HG02623 (cell line): ENCODE data around the gene BMP6.

Source experiments
- ATAC-seq: cut with Tn5 transposase; IDR thresholded peaks from one replicate; pipeline ENCODE4 v1.9.1; 2021; ENCODE audit warnings: moderate library complexity; ENCODE audit not compliant: unreplicated experiment

The BMP6 gene

DNA sequence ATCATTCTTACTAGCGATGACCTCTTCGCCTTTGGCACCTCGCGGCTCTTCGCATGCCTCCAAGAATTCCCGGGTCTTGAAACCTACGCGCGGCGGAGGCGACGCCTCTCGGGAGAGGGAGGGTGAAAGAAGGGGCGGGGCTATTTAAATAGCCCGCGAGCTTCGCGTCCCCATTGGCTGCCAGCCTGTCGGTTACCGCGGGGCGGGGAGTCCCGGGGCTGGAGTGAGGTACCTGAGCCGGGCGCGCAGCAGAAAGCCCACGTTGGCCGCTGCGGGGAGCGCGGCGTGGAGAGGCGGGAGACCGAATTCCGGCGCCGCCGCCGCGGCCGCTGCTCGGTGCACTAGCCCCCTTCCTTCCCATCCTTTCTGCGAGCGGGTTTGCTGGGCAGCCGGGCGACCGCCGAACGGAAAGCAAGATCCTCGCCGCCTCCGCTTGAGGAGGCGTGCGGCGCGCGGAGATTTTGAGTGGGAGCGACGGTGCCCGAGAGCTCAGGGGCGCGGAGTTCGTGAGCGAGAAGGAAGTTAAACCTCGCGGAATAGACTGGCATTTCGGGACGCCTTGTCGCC is at the start of gene BMP6:
TSS of gene BMP6 (plus strand) at position 251 of the 567 bp plus-strand sequence. CDS start 857 bp downstream, outside the sequence.
- peak; percentile 67 for ATAC-seq

DNA sequence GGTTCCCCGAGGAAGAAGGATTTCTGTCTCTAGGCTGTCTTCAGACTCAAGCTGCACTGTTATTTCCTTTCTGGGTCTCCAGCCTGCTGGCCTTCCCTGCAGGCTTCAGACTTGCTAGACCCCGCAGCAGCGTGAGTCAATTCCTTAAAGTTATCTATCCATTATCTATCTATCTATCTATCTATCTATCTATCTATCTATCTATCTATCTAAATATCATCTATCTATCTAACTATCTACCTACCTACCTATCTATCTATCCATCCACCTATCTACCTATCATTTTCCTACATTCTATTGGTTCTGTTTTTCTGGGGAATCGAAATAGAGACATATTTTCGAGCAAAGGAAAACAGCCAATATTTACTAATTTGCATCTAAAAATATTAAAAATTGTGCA is 48.7 kb upstream of the BMP6 start:
- ATAC-seq, result no peak

DNA sequence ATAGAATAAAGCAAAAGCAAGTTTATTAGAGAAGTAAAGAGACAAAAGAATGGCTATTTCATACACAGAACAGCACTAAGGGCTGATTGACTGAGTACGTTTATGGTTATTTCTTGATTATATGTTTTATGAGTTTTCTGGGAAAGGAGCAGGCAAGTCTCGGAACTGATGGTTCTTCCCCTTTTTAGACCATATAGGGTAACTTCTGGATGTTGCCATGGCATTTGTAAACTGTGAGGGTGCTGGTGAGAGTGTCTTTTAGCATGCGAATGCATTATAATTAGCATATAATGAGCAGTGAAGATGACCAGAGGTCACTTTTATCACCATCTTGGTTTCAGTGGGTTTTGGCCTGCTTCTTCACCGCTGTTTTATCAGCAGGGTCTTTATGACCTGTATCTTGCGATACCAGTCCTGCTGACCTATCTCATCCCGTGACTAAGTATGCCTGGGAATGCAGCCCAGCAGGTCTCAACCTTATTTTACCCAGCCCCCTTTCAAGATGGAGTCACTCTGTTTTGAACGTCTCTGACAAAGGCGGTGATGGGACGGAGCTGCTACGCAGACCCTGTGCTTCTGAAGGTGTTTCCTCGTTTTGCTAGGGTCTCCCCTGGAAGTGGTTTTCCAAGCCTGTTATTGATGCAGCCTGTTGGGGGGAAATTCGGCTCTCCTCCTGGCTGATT is 45.4 kb upstream of the BMP6 start:
- ATAC-seq, result no peak

DNA sequence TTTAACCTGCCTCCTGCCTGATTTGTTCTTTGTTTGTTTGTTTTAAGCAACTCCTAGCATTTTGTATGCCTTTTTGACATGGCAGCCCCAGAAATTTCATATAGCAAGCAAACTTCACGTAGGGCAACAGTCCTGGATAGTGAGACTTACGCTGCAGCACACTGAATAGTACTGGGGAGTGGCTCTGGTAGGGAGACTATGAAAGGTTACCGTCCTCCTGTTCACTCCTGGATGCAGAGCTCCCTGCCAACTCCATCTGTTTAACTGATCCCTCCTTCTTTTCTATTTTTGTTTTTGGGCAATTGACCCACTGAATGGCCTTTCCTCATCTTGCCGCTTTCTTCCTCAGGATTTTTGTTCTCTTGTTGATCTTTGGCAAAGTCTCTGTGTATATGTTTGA is 44.5 kb upstream of the BMP6 start:
- ATAC-seq, result no peak

DNA sequence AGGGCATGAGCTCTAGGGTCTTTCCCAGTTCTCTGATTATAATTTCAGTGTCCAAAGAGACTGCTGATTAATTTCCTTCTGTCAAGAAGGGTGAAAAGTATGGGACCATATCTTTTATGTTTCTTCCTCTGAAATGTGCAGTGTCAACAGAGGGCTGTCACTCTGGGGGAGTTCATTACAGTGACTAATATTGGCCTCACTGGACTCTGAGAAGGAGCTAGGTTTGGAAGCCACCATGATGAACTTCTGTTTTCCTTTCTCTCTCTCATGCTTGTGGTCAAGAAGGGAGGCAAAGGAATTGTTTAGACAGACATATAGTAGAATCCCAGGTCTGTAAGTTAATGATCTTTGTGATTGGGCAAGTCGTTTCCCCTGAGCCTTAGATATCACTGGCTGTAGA is 41.8 kb upstream of the BMP6 start:
- ATAC-seq, result no peak

GRCh38 chr6:7684843-7685242 is 41.1 kb upstream of the BMP6 start:
- ATAC-seq, result no peak

- no peak for ATAC-seq
Observed at GRCh38 chr6:7685276-7685675, 40.6 kb upstream of the BMP6 start.

GRCh38 chr6:7687145-7688111 is 38.5 kb upstream of the BMP6 start:
- no peak for ATAC-seq

DNA sequence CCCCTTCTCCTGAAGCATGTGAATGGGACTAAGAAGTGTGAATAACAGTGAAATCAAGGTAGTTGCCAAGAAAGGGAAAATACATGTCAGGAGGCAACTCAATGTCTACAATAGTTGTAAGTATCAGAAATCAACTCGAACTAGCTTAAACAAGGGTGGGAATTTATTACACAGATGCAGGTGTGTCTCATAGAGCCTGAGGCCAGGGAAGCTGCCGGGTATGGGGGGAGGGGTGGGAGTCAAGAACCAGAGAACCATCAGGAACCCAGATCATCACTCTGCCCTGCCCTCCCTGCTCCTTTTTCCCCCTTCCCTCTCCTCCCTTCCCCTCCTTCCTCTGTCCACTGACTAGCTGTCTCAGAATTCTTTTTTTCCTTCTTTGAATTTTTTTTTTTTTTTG is 34.9 kb upstream of the BMP6 start:
- no peak for ATAC-seq

DNA sequence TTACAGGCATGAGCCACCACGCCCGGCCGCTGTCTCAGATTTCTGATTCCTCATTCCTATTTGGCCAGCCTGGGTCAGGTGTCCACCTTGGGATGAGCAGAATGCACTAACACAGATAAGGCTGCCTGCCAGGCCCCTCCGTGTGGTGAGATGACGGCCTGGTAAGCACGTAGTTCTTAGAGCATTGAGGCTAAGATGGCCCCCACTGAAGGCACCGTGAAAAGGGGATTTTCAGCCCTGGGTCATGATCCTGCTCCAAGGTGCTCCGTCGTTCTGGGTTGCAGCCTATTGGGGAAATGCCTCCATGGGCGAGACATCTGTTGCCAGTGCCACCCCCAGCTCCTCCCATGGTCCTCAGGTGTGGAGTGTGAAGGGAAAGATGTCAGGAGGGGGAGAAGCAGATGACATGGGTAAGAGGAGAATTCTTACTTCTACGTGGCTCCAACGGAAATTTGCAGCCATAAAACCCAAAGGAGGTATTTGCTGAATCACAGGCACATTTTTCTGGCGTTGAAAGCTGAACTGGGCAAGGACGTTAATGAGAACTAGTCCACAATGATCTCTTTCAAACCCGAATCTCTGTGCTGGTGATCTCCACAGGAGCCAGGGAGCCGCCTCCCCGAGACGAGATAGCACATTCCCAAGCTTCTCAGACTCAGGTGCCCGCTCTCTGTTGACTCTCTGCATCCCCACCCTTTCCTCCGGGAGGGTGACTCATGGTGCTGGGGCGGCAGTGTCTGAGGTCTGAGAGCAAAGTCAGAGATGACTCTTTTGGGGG is 34.0 kb upstream of the BMP6 start:
- ATAC-seq, result no peak

DNA sequence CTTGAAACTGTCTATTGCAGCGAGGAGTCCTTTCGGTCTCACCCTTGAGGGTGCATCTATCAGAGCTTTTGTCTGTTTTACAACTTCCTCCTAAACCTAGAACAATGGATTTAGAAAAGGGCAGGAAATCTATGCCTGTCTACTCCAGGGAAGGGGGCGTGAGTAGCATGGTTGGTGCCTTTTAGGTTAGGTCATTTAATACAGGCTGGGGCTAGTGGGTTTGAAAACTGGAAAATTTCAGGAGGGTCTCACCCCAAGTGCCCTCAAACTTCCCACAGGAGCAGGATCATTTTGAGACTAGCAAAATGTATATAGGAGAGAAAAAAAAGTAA is 33.5 kb upstream of the BMP6 start:
- no peak for ATAC-seq

DNA sequence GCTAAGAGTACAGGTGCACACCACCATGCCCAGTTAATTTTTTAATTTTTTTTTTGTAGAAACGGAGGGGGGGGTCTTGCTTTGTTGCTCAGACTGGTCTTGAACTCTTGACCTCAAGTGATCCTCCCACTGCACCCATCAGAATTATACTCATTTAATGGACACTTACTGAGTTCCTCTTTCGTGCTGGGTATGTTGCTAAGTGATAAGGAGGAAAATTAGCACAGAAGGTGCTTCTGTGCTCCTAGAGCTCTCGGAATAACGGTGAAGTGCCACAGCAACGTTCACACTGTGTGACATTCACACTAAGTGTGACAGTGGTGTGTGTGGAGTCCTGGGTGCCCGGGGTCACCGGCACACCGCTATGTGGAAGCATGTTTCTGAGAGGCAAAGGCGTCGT is 32.1 kb upstream of the BMP6 start:
- ATAC-seq, result no peak

DNA sequence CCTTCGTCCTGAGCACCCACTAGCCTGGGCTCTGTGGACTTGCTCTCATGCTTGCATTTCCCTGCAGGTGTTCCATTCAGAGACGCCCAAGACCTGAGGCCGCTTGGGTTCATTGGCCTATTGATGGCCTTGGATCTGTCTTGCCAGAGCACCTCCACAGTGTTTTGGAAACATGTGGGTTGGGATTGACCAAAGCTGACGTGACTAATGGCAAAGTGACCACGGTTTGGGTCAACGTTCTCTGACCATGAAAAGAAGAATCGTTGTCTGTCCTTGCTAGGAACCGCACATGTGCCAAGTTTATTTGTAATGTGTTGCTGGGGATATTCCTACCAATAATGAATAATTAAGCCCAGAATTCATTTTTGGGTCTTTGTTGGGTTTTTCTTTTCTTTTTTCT is 29.8 kb upstream of the BMP6 start:
- ATAC-seq, result no peak

DNA sequence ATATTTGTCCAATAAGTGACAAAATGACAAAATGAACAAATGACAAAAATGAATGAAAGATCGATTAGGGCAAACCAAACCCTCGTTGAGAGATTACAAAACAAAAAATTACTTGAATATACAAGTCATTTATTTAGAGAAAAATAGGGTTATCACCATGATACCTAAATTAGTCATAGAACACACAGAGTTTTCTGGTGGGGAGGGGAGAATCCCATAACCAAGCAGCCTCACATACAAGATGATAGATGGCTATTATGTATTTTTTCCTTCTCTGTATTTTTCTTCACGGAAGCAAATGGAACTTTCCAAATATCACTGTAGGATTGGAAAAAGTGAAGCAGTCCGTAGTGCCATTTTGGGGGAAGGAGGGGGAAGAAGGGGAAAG is 28.5 kb upstream of the BMP6 start:
- no peak for ATAC-seq

GRCh38 chr6:7697820-7698623 is 27.9 kb upstream of the BMP6 start:
- ATAC-seq, result no peak

DNA sequence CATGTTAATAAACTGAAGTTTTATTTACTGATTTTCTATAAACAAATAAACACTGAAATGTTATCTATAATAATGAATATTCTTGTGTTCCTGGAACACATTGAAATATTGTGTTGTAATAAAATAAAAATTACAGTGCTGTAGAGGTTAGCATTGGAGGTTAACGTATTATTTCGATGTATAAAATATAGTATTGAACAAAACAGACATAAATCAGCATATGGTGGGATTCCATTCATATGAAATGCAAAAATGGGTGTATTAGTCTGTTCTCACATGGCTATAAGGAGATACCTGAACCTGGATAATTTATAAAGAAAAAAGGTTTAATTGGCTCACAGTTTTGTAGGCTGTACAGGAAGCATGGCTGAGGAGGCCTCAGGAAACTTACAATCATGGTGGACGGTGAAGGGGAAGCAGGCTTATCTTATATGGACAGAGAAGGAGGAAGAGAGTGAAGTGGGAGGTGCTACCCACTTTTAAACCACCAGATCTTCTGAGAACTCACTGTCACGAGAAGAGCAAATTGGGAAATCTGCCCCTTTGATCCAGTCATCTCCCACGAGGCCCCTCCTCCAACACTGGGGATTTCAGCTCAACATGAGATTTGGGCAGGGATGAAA is 24.6 kb upstream of the BMP6 start:
- ATAC-seq, result no peak

GRCh38 chr6:7703148-7703680 is 22.7 kb upstream of the BMP6 start:
- ATAC-seq, result no peak

DNA sequence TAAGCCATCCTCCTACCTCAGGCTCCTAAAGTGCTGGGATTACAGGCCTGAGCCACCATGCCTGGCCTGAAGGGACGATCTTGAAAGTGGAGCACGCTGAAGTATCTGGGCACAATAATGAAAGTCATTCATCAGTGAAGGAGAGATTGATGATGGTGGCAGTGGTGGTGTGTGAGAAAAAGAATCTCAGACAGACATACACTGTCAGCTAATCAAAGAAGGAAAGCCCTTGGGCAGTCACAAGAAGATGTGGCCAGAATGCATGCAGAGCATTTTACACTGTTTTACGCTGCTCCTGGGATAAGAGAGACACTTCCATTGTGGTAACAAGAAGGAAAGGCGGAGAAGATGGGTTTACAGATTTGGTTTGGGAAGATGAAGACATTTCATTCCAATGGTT is 20.4 kb upstream of the BMP6 start:
- no peak for ATAC-seq

DNA sequence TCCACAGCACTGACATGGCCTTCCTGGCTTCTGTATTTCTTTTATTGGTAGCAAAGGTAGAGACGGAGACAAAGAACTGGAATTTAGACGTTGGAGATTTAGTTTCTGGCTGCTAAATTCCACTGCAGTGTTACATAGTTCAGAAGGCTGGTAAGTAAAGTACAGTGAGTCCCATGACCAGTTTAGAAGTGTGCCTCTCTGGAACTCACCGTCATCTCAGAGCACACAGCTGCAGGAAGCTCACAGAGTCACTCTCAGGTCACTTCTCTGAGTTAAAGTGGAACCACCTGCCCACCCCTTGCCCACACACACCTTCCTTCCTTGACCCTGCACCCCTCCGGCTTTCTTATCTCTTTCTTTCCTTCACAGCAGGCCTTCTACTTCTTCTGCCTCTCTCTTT is 19.6 kb upstream of the BMP6 start:
- ATAC-seq, result no peak

DNA sequence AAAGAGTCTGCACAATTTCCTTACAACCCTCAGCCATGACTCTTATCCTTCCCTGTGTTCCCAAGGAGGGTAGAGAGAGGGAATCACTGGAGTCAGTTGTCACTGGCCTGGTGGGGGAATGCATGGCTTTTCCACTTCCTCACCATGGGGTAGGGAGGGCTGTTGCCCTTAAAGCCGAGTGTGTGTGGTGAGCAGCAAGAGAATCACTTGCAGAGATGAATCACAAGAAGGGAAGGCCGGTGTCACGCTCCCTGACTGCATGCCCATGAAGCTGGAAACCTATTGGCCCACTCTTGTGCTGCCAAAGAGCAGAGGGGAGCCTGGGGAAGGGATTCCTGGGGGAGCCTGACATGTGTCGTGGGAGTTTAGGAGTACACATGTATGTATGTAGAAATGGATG is 18.1 kb upstream of the BMP6 start:
- ATAC-seq, result no peak
